ENCODE results near the gene PSAT1. TPM values are rescaled to one million over a fixed set of nuclear protein-coding genes. Genes with fewer than 3 reads are reported as not detected.

Gene PSAT1
- total RNA-seq, 1 donor: 175 TPM

GRCh38 chr9:78286946-78287388, 10.0 kb upstream of the PSAT1 start:
- Histone ChIP-seq H3K4me1 (ENCODE audit: insufficient read depth, low read length) (no peaks in the 10 kb centered on the region), H3K79me2 (ENCODE audit: insufficient read depth, low read length) (no peaks in the 10 kb centered on the region), H3K9me3 (ENCODE audit: low read depth, low read length) (no peaks in the 10 kb centered on the region), H3K27ac (ENCODE audit: low read depth, low read length) (no peak overlapping the region), H3K27me3 (ENCODE audit: insufficient read depth, low read length) (no peaks in the 10 kb centered on the region), H2AFZ (ENCODE audit: low read length) (no peak overlapping the region), H4K20me1 (ENCODE audit: insufficient read depth, low read length) (no peaks in the 10 kb centered on the region), H3K4me3 (ENCODE audit: insufficient read depth, low read length) (no peak overlapping the region), H3K36me3 (ENCODE audit: insufficient read depth, low read length) (no peaks in the 10 kb centered on the region), H3K4me2 (ENCODE audit: insufficient read depth, low read length) (no peak overlapping the region)
- no peak for DNase-seq (ENCODE audit: insufficient read length, low spot score, missing footprints)
- TF ChIP-seq, protein P1, sequence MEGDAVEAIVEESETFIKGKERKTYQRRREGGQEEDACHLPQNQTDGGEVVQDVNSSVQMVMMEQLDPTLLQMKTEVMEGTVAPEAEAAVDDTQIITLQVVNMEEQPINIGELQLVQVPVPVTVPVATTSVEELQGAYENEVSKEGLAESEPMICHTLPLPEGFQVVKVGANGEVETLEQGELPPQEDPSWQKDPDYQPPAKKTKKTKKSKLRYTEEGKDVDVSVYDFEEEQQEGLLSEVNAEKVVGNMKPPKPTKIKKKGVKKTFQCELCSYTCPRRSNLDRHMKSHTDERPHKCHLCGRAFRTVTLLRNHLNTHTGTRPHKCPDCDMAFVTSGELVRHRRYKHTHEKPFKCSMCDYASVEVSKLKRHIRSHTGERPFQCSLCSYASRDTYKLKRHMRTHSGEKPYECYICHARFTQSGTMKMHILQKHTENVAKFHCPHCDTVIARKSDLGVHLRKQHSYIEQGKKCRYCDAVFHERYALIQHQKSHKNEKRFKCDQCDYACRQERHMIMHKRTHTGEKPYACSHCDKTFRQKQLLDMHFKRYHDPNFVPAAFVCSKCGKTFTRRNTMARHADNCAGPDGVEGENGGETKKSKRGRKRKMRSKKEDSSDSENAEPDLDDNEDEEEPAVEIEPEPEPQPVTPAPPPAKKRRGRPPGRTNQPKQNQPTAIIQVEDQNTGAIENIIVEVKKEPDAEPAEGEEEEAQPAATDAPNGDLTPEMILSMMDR (IDR thresholded peaks at IDR 0.05; ENCODE audit: extremely low read depth, low read depth, low read length): no peak

DNA sequence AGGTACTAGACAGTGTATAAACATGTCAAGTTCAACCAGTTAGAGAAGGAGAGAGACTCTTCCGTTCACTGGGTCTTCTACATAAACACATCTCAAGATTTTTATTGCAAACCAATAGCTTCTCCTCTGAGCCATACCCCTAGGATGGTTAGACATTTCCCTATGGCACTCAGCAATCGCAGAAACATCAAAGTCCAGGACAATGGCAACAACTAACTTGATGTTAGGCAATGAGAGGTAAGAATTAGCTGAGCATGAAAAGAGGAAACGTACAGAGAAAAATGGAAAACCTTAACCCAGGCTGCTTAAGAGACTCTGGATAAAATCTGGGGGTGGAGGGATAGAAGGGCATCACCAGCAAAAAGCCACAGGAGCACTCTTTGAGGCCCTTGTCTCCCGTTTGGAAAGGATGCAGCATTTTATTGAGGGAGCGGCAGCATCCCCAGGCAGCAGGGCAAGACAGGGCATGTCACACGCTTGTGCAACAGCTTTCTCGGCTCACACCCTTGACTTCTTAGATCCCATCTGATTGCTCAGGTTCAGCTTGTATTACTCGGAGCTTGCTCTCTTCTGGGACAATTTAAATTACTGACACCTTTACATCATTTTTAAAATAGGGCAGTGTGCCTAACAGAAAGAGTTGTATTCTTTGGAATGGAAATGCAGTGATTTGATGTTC, 8.6 kb upstream of the PSAT1 start:
- Histone ChIP-seq H3K9me3 (ENCODE audit: low read depth, low read length) (no peaks in the 10 kb centered on the region), H3K36me3 (ENCODE audit: insufficient read depth, low read length) (no peaks in the 10 kb centered on the region), H2AFZ (ENCODE audit: low read length) (no peak overlapping the region), H3K4me3 (ENCODE audit: insufficient read depth, low read length) (no peak overlapping the region), H3K4me2 (ENCODE audit: insufficient read depth, low read length) (no peak overlapping the region), H3K27ac (ENCODE audit: low read depth, low read length) (no peak overlapping the region), H3K27me3 (ENCODE audit: insufficient read depth, low read length) (no peaks in the 10 kb centered on the region), H3K4me1 (ENCODE audit: insufficient read depth, low read length) (no peaks in the 10 kb centered on the region), H3K79me2 (ENCODE audit: insufficient read depth, low read length) (no peaks in the 10 kb centered on the region), H4K20me1 (ENCODE audit: insufficient read depth, low read length) (no peaks in the 10 kb centered on the region)
- TF ChIP-seq, protein P1 (IDR thresholded peaks at IDR 0.05; ENCODE audit: extremely low read depth, low read depth, low read length): no peak
- DNase-seq (ENCODE audit: insufficient read length, low spot score, missing footprints): no peak

GRCh38 chr9:78289474-78289873, 7.5 kb upstream of the PSAT1 start:
- H3K27me3 ChIP-seq (ENCODE audit: insufficient read depth, low read length): no peaks in the 10 kb centered on the region
- H4K20me1 ChIP-seq (ENCODE audit: insufficient read depth, low read length): no peaks in the 10 kb centered on the region
- no peak for DNase-seq (ENCODE audit: insufficient read length, low spot score, missing footprints)
- TF ChIP-seq, protein P1 (IDR thresholded peaks at IDR 0.05; ENCODE audit: extremely low read depth, low read depth, low read length): no peak
- no peak overlapping the region for H2AFZ ChIP-seq (ENCODE audit: low read length)
- H3K36me3 ChIP-seq (ENCODE audit: insufficient read depth, low read length): no peaks in the 10 kb centered on the region
- no peaks in the 10 kb centered on the region for H3K4me1 ChIP-seq (ENCODE audit: insufficient read depth, low read length)
- no peak overlapping the region for H3K4me3 ChIP-seq (ENCODE audit: insufficient read depth, low read length)
- no peaks in the 10 kb centered on the region for H3K9me3 ChIP-seq (ENCODE audit: low read depth, low read length)
- H3K27ac ChIP-seq (ENCODE audit: low read depth, low read length): no peak overlapping the region
- no peak overlapping the region for H3K4me2 ChIP-seq (ENCODE audit: insufficient read depth, low read length)
- H3K79me2 ChIP-seq (ENCODE audit: insufficient read depth, low read length): no peaks in the 10 kb centered on the region

GRCh38 chr9:78291240-78291925, 5.5 kb upstream of the PSAT1 start:
- no peaks in the 10 kb centered on the region for H3K27me3 ChIP-seq (ENCODE audit: insufficient read depth, low read length)
- no peak for DNase-seq (ENCODE audit: insufficient read length, low spot score, missing footprints)
- no peak overlapping the region for H2AFZ ChIP-seq (ENCODE audit: low read length)
- no peaks in the 10 kb centered on the region for H3K79me2 ChIP-seq (ENCODE audit: insufficient read depth, low read length)
- no peak overlapping the region for H3K4me3 ChIP-seq (ENCODE audit: insufficient read depth, low read length)
- no peaks in the 10 kb centered on the region for H3K36me3 ChIP-seq (ENCODE audit: insufficient read depth, low read length)
- H3K9me3 ChIP-seq (ENCODE audit: low read depth, low read length): no peaks in the 10 kb centered on the region
- TF ChIP-seq, protein P1 (IDR thresholded peaks at IDR 0.05; ENCODE audit: extremely low read depth, low read depth, low read length): no peak
- no peak overlapping the region for H3K27ac ChIP-seq (ENCODE audit: low read depth, low read length)
- no peaks in the 10 kb centered on the region for H4K20me1 ChIP-seq (ENCODE audit: insufficient read depth, low read length)
- H3K4me1 ChIP-seq (ENCODE audit: insufficient read depth, low read length): peaks cover 8% of the 10 kb centered on the region
- no peak overlapping the region for H3K4me2 ChIP-seq (ENCODE audit: insufficient read depth, low read length)

Measured in osteoblast (primary cell).